Measurements from ENCODE around the gene CAMK2N2. TPM values are rescaled to one million over a fixed set of nuclear protein-coding genes. Genes with fewer than 3 reads are reported as not detected.

Gene CAMK2N2
- total and polyA plus RNA-seq, 2 donors (not counting 1 experiment from before 2014, with no cell fraction given), result not detected

DNA sequence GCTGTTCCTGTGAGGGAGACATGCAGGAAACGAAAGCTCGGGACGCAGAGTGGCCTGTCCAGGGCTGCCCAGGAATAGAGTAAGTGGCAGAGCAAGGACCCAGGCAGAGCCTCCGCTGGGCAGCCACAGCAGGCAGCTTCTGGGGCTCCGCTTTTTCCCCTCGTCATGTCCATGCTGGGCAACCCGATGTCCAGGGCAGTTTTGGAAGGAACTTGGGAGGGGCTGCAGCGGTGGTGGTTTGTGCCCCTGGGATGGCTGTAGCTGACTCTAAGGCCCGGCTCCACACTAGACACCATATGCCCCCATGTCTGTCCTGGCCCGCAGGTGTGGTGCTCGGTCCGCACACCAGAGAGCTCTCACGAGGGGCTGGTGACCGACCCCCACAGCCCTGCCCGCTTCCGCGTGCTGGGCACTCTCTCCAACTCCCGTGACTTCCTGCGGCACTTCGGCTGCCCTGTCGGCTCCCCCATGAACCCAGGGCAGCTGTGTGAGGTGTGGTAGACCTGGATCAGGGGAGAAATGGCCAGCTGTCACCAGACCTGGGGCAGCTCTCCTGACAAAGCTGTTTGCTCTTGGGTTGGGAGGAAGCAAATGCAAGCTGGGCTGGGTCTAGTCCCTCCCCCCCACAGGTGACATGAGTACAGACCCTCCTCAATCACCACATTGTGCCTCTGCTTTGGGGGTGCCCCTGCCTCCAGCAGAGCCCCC, 30.5 kb upstream of the CAMK2N2 start:
- H3K27me3 Mint-ChIP-seq, result peaks cover 15% of the 10 kb centered on the region
- Histone ChIP-seq H3K4me1 (ENCODE audit: control insufficient read depth in 2 of 2, insufficient read depth in 2 of 2, low read length in 2 of 2) (no peaks in the 10 kb centered on the region), H3K36me3 (replicated peaks in 1 of 2; ENCODE audit: control extremely low read depth in 1 of 2, control insufficient read depth in 1 of 2, extremely low read depth in 1 of 2, insufficient read depth in 2 of 2, low read length in 1 of 2) (no peaks in the 10 kb centered on the region), H3K9ac (ENCODE audit: low read length) (no peak overlapping the region), H3K27me3 (replicated peaks in 1 of 4; ENCODE audit: control extremely low read depth in 1 of 4, control insufficient read depth in 3 of 4, insufficient read depth in 4 of 4, low read length in 3 of 4) (peaks cover 0 to 10% (median 3%) of the 10 kb centered on the region in 4 experiments), H3K4me3 (ENCODE audit: control extremely low read depth in 1 of 5, extremely low read depth in 1 of 5, insufficient read depth in 1 of 5, low read depth in 2 of 5, low read length in 4 of 5) (no peak overlapping the region), H4K20me1 (ENCODE audit: control insufficient read depth, insufficient read depth, low read length, poor library complexity, severe bottlenecking) (no peaks in the 10 kb centered on the region), H3K79me2 (ENCODE audit: control insufficient read depth, insufficient read depth, low read length) (no peaks in the 10 kb centered on the region), H3K27ac (ENCODE audit: low read length in 2 of 2) (no peak overlapping the region), H2AFZ (ENCODE audit: insufficient read depth, low read depth, low read length, poor library complexity, severe bottlenecking) (no peak overlapping the region), H3K9me3 (ENCODE audit: control extremely low read depth in 1 of 3, control insufficient read depth in 2 of 3, insufficient read depth in 1 of 3, low read length in 2 of 3) (no peaks in the 10 kb centered on the region), H3K4me2 (replicated peaks; ENCODE audit: low read depth, low read length, poor library complexity, severe bottlenecking) (no peak overlapping the region)
- CTCF ChIA-PET, result no interaction called here
- DNase-seq (no peak), ATAC-seq (ENCODE audit: low read depth) (no peak)
- 99% methylated on average over 20 of the region's 21 CpGs for WGBS (ENCODE audit: insufficient coverage)
- no peak overlapping the region for H3K27ac Mint-ChIP-seq
- H3K4me3 Mint-ChIP-seq, result no peak overlapping the region
- intact Hi-C loops (cut with micrococcal nuclease), result no loop called here
- POLR2A ChIA-PET, result no interaction called here
- TF ChIP-seq, protein P1, sequence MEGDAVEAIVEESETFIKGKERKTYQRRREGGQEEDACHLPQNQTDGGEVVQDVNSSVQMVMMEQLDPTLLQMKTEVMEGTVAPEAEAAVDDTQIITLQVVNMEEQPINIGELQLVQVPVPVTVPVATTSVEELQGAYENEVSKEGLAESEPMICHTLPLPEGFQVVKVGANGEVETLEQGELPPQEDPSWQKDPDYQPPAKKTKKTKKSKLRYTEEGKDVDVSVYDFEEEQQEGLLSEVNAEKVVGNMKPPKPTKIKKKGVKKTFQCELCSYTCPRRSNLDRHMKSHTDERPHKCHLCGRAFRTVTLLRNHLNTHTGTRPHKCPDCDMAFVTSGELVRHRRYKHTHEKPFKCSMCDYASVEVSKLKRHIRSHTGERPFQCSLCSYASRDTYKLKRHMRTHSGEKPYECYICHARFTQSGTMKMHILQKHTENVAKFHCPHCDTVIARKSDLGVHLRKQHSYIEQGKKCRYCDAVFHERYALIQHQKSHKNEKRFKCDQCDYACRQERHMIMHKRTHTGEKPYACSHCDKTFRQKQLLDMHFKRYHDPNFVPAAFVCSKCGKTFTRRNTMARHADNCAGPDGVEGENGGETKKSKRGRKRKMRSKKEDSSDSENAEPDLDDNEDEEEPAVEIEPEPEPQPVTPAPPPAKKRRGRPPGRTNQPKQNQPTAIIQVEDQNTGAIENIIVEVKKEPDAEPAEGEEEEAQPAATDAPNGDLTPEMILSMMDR (IDR thresholded peaks at IDR 0.05), result no peak
- no peaks in the 10 kb centered on the region for H3K9me3 Mint-ChIP-seq (ENCODE audit: insufficient read depth)
- no peaks in the 10 kb centered on the region for H3K4me1 Mint-ChIP-seq

DNA sequence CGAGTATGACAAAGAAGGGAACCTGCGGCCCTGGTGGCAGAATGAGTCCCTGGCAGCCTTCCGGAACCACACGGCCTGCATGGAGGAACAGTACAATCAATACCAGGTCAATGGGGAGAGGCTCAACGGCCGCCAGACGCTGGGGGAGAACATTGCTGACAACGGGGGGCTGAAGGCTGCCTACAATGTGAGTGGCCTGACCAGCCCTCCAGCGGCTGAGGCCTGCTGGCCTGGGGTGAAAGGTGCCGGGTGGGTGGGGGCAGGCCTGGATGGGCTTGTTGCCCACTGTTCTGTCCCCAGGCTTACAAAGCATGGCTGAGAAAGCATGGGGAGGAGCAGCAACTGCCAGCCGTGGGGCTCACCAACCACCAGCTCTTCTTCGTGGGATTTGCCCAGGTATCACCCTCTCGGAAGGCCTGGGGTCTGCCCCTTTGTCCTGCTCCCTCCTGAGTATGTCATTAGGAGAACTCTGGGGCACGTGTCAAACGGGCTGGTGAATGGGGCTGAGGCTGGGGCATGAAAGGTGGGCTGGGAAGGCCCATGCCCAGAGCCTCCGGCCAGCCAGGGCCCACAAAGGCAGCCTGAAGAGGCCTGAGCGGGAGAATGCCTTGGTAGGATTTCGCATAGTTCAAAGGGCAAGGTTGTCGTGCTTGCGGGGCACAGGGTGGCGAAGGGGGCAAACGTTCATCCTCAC, 29.8 kb upstream of the CAMK2N2 start:
- TF ChIP-seq, protein P1 (IDR thresholded peaks at IDR 0.05), result no peak
- TF ChIP-seq EZH2 (IDR thresholded peaks at IDR 0.05; ENCODE audit: borderline replicate concordance, insufficient read depth, low read depth, low read length, poor library complexity, severe bottlenecking), result no peak
- ATAC-seq (ENCODE audit: low read depth) (no peak), DNase-seq (no peak)
- Histone ChIP-seq H3K4me1 (ENCODE audit: control insufficient read depth in 2 of 2, insufficient read depth in 2 of 2, low read length in 2 of 2) (no peaks in the 10 kb centered on the region), H3K27me3 (replicated peaks in 1 of 4; ENCODE audit: control extremely low read depth in 1 of 4, control insufficient read depth in 3 of 4, insufficient read depth in 4 of 4, low read length in 3 of 4) (peaks cover 0 to 10% (median 5%) of the 10 kb centered on the region in 4 experiments), H3K9ac (ENCODE audit: low read length) (no peak overlapping the region), H3K36me3 (replicated peaks in 1 of 2; ENCODE audit: control extremely low read depth in 1 of 2, control insufficient read depth in 1 of 2, extremely low read depth in 1 of 2, insufficient read depth in 2 of 2, low read length in 1 of 2) (no peaks in the 10 kb centered on the region), H3K4me2 (replicated peaks; ENCODE audit: low read depth, low read length, poor library complexity, severe bottlenecking) (no peak overlapping the region), H3K4me3 (ENCODE audit: control extremely low read depth in 1 of 5, extremely low read depth in 1 of 5, insufficient read depth in 1 of 5, low read depth in 2 of 5, low read length in 4 of 5) (no peak overlapping the region), H2AFZ (ENCODE audit: insufficient read depth, low read depth, low read length, poor library complexity, severe bottlenecking) (no peak overlapping the region), H3K27ac (ENCODE audit: low read length in 2 of 2) (no peak overlapping the region), H3K9me3 (ENCODE audit: control extremely low read depth in 1 of 3, control insufficient read depth in 2 of 3, insufficient read depth in 1 of 3, low read length in 2 of 3) (no peaks in the 10 kb centered on the region), H4K20me1 (ENCODE audit: control insufficient read depth, insufficient read depth, low read length, poor library complexity, severe bottlenecking) (no peaks in the 10 kb centered on the region), H3K79me2 (ENCODE audit: control insufficient read depth, insufficient read depth, low read length) (no peaks in the 10 kb centered on the region)
- Mint-ChIP-seq H3K4me1 (no peaks in the 10 kb centered on the region), H3K4me3 (no peak overlapping the region), H3K9me3 (ENCODE audit: insufficient read depth) (no peaks in the 10 kb centered on the region), H3K27ac (no peak overlapping the region), H3K27me3 (peaks cover 17% of the 10 kb centered on the region)
- ChIA-PET CTCF (interaction anchor here (0.9 kb wide), 1 partner anchor 396 kb away, joined by 3 read pairs; no protein-coding TSS in a partner anchor), POLR2A (no interaction called here)
- WGBS (ENCODE audit: insufficient coverage), result 91% methylated on average over 22 of the region's 22 CpGs
- intact Hi-C loops (cut with micrococcal nuclease), result no loop called here
